GDM1 (cell line): ENCODE measurements around the gene CBX2.
A peak's percentile ranks its signal among the peaks of the same experiment; 100 is the strongest.

Experiments used
- DNase-seq: peaks from one replicate; lab custom pipeline; 2025; lab: John Stamatoyannopoulos, UW

The CBX2 gene

DNA sequence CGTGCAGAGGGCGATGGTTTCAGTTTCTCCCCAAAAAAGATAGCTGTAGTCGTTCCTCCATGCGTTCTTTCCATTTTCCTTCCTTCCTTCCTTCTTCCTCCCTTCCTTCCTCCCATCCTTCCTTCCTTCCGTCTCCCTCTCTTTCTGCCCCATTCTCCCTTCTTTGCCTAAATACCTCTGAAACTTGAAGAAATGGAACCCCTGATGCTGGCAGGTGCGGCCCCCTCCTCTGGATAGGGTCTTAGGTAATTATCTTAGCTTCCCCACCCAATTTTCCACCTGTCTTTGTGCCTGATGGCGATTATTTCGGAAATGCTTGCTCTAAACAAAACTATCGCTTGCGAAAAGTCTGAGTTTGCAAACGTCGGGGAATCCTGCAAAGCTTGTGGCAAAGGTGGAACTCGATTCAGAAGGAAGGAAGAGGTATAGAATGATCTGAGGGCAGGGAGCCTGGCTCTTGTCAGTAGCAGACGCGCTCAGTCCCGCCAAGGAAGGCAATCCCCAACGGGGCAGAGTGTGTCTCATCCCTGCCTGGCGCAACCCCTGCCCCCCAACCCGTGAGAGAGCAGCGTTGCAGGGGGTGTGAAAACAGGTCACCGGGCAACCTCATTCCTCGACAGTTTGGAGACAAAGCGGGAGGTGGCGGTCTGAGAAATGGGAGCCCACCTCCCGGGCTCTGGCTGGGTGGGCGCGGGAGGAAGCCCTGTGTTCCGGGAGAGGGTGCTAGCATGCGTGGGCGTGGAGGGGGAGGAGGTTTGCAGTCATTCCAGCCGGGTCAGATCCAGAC, 21.8 kb downstream of the CBX2 start:
- no peak for DNase-seq

DNA sequence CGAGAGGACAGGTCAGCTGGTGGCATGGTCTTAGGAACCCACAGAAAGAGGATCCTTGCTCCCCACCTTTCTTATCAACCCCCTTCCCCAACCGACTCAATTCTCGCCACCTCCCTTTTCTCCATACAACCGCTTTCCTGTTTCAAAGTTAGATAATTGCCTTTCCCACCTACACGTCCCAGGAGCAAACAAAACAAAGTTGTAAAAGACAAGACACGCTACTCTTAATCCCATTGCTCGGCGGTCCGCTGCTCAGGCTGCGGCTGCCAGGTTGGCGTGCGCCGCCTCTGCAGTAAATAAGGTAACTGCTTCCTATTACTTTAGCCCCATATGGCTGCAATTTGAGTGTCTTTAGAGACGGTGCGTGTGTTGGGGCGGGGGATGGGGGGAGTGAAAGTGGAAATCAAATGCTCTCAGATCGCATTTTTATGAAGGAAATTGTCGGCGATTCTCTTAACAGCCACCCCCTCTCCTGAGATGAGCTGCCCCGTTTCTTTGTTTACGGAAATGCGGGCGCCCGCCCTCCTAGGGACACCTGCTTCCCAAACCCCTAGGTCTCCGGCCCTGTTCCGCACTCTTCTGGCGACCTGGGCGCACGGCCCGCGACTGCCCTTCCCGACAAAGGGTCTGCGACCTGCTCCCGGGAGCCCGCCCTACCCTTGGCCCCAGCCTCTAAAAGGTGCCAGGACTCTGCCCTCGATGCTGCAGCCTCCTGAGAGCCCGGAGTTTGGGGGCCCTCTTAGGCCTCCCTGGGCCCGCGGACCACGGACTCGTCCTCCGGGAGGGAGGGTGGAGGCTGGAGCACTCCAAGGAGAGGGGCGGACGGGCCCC, 22.6 kb downstream of the CBX2 start:
- DNase-seq = no peak

DNA sequence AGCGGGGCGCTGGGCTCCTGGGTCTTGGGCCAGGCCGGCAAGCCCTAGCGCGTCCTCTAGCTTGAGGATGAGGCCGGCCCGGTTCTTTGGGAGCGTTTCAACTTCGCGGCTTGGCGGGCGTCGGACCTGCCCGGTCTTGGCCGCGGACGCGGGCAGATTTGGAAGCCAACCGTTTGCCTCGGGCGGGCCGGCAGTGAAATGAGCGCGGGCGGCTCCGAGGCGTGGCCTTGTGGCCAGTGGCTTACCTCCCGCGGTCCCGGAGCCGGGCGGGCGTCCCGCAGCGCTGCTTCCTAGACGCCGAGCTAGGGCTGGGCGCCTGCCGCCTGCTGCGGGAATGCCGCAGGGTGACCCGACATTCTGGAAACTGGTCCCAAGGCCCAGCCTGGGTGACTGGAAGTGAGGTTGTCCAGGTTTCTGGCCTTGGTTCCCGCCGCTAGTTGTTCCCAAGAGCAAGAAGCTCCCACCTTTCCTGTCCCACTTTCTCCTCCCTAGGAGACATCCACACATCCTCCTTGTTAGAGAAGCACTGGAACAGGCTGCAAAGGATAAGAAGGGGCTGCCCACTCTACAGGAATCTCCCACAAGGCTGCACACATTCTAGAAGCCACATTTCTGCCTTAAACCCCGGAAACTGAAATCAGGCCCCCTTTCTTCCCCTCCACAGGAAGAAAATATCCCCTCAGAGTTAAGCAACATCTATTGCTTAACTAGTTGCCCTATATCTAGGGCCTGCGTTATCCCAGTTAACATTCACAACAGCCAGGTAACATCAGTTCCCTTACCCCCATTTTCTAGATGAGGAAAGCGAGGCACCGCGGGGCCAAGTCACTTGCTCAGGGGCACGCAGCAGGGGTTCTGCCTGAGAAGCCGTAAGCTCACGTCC, 23.4 kb downstream of the CBX2 start:
- no peak for DNase-seq

DNA sequence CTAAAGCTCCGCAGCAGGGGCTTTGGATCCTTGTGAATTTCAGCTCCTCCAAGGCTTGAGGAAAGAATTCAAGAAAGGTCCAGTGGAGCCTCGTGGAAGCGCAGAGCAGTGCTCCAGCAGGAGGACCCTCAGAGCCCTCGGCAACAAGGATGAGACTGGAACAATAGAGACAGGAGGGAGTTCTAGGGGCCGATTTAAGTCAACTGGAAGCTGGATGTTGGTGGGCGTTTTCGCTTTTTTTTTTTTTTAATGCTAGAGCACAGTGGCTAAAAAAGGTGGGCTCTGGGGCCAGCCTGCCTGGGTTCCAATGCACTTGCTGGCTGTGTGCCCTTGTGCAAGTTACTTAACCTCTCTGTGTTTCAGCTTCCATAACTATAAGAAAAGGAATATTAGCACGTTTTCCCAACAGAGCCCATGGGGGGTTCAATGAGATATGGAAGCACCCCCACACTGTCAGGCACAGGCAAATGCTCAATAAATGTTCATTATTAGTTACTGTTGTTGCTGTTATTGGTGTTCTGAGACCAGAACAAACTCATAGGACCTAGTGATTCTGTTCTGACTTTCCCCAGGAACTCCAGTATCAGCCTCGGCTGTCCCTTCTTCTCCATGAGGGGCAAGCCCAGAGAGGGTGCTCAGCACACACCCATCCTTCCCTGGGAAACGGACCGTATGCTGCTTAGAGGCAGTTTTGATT, 24.2 kb downstream of the CBX2 start:
- DNase-seq = no peak

DNA sequence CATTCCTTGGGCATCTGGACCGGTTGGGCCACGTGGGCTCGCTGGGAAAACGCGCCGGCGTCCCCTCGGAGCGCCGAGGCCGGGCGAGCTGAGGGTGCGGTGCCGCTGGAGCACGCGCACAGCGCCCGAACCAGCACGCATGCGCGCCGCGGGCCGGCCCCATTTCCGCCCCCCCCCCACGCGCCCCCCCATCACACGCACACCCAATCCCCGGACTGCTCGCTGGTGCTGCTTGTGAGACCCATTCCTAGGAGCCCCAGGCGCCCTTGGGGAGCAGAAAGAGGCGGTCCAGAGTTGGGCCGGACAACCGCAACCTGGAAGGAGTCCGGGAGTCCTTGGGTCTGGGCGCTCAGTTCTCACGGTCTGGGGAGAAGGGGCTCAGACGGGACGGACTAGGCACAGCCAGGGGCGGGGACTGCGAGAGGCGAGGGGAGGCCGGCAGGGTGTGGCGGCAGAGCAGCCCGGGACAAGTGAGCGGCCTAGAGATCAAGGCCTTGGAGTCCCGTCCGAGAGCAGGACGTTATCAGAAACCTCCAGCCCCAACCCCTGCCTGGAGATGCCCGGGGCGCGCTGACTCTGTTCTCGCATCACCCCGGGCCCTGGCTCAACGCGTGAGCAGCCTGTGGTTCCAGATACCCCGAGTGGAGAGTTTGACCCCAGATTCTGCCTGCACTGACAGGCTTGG, 24.9 kb downstream of the CBX2 start:
- no peak for DNase-seq

DNA sequence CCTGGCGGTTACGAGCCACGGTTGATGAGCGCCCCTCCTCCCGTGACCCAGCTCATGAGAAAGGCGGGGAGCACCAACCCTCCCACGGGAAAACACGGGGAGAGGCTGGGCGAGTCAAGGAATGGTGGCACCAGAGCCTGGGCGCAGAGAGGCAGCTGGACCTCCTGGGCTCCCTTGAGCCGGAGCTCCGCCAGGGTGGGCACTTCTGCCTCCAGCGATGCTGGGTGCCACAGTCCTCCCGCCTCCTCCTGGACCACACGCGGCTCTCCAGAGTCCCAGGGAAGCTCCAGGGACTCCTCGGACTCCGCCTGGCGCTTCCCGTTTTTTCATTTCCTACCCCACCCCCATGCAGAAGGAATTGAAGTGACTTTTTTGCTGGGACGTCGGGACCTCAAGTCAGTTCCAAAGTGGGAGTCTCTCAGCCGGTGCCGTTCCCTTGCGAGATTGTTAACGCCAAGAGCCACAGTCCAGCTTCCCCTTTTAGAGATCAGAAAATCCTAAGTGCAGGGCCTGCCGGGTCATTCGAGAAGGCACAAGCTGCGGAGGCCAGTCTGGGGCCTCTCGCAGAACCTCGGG, 25.6 kb downstream of the CBX2 start:
- DNase-seq = no peak

DNA sequence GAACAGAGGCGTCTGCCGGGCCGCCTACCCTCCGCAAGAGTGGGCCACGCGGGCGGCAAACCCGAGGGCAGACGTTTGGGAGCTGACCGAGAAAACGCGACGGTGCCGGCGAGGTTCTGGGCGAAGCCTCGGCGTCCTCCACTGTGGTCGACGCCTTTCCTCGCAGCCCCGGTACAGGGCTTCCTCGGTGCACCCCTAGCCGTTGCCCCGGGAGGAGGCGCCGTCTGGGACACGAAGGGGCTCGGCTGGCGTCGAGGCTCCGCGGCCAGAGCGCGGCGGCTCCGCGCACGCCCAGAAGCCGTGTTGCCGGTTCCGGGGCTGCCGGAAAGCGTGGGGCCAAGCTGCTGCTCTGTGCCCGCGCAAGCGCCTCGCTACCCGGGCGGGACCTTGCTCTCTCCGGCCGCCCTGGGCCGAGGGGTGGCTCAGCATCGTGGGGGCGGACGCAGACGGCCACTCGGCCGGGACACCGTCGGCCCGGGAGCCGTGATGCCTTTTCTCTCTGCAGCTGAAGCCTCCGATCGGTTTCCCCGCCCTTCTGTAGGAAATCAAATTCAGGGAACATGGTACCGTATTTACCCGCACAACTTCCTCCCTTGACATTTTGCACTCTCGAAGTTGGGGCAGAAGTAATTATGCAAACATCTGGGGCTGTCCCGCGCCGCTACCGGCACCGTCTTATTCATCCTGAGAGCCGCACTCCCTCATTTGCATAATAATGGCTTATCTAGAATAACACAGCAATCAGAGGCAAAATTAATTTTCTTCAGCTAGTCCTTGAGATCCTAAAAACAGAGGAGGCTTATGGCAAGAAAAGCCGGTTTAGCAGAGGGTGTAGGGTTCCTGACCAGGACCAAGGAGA, 26.3 kb downstream of the CBX2 start:
- peak; percentile 48 for DNase-seq

DNA sequence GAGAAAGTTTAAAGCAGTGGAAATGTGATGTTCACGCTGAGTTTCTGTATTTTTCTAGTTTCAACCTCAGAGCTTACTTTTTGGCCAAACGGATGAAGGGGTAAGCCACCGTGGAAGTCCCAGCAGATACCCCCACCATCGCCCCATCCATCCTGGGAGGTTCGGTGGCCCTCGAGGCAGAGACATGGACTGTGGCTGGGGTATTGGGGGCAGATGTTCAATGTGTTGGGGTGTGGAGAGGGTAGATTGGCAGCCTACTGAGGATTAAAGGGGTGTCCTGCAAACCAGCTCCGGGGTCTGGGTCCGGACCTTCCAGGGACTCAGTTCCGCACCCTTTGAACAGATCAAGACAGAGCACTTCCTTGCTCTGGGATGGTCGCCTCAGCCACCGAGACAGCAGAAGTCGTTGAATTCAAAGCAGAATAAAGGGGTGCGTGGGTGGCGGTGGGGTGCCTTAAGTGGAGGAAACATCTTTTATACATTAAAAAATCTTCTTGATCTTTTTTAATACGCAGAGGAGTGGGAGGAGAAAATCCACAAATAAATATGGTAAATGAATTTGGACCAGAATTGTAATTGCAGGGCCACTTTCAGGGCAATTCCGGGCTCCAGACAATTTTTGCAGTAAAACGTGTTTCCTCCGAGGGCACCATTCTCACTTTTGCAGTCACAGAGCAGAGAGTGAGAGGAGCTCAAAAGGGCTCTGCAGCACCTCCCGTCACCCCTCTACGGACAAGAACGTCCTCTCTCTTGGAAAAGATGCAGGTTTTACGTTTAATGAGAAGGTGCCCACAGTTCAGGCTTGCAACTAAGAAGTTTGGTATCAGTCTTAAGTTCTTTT, 27.1 kb downstream of the CBX2 start:
- no peak for DNase-seq

DNA sequence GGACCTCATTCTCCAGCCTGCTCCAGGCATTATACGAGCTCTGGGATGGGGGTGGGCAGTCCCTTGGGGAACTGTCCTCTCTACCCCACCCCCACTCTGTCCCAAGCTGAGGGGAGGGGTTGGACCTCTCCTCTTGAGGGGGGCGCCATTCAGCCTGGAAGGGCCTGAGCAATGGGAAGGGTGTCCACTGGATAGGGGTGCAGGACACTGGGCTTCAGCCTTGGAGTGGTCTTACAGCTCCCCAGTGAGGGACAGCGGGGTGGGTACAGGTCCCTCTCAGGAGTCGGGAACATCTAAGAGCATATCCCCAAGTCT, 28.5 kb downstream of the CBX2 start:
- DNase-seq = no peak

DNA sequence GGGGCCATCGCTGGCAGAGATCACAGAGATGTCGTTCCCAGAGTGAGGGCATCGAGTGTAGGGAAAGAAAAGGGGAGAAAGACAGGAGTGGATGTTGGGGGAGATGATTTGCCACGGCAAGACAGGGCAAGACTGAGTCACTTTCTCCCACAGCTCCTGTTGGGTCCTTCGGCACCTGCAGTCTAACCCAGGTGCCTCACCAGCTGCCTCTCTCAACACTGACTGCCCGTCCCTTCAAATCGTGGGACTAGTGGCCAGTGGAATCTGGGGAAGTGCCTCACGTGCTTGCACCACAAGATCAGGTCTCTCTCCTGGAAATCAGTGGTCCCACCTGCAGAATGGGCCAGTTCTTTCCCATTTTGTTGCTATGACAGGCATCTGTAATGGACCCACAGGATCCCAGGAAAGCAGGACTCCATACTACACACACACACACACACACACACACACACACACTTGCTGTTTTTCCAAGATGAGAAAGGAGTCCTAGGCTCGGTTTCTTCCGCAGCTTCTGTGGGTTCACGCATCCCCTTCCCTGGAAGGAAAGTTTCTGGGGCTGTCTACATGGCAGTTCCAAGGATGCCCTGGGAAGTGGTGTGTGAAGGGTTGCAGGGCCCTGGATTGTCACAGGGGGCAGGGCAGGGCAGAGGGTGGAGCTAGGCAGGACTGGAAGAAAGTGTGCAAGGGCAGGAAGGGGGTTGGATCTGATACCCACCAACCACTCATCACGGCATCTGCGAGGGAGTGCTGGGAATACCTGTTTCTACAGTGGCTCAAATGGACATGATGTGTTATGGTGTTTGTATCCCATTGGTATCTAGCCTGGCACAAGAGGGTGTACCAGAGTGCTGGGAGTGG, 29.1 kb downstream of the CBX2 start:
- no peak for DNase-seq

DNA sequence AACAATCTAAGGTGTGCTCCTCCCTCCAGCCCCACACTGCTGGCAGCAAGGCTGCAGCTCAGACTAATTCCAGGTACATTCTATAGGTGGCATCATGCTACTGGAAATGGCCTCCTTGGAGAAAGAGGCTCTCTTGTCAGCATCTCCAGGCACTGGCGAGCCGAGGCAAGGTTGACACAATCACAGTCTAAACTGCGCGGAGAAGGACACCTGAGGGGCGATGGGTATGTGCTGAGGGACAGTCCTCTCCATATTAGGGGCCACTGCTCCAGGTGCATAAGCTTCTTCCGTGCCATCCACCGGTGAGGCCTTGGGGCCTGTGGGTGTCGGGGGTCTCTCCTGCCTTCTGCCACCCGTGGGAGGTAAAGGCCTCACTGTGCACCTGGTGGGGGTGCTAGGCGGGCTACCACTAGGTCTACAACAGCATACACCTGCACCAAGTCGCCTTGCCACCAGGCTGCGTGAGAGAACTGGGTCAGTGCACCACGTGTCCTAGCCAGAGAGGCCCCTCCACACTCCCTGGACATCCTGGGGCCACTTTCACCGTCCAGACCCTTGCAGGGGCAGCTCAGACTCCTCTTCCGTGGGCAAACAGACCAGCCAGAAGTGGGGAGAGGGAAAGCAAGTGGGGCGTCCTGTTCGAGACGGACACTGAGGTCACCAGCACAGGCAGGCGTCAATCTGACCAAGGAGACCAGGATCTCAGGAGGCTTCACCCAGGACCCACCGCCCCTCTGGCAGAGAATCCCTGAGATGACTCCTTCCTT, 31.0 kb downstream of the CBX2 start:
- DNase-seq = peak; percentile 24

DNA sequence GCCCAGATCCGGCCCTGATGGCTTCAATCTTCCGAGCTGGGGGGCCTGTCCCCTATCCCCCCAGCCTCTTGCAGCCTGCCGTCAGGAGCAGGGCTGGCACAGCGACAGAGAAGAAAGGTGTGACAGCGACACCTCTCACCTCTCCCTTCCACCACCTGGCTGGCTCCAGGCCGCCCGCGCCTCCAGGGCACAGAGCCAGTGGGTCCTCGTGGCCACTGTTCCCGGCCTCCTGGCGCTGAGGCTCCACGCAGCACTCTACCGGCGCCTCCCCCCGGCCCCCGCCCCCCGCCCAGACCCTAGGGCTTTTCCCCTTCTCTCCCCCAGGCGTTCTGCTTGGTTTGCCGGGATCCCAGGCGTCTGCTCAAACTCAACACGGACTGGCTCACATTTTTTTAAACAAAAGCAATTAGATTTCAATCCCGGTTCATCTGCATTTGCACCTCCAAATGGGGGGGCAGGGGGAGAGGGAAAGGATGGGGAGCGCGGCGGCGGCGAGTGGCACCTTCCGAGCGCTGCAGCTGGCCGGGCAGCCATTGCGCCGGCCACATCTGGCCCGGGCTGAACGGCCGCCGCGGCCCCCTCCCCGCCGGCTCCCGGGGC, 31.7 kb downstream of the CBX2 start:
- no peak for DNase-seq

DNA sequence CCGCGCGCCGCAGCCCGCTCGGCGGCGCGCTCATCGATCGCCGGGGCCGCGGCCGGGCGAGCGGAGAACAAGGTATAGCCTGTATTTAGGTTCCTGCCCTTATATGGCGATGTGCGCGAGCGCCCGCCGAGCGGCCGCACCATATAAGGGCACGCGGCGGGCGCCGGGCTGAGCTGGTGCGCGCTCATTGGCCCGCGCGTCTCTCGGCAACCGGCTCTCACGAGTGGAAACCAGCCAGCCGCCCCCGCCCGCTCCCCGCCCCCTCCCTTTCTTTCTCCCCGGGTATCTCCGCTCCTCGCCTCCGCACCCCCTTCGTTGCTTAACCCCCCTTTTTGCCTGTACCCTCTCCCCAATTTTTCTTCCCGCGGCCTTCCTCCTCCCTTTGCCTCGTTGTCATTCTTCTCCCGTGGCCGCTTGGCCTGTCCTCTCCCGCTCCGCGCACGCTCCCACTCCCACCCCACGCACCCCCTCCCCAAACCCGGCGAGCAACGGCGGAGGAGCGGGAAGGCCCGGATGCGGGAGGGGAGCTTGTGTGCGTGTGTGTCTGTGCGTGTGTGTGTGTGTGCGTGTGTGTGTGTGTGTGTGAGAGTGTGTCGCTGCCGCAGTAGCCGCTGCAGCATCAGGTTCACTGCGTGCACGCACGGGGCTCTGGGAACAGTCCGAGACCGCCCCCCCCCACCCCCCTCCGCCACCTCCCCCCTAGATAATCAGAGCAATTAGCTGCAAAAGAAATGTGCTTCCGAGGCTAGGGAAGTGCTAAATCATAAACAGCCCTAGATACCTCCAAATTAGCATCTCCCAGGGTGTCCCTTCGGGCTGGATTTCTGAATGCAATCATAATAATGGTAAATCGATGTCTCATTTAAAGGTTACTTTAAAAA, 32.4 kb downstream of the CBX2 start:
- peak; percentile 79 for DNase-seq

DNA sequence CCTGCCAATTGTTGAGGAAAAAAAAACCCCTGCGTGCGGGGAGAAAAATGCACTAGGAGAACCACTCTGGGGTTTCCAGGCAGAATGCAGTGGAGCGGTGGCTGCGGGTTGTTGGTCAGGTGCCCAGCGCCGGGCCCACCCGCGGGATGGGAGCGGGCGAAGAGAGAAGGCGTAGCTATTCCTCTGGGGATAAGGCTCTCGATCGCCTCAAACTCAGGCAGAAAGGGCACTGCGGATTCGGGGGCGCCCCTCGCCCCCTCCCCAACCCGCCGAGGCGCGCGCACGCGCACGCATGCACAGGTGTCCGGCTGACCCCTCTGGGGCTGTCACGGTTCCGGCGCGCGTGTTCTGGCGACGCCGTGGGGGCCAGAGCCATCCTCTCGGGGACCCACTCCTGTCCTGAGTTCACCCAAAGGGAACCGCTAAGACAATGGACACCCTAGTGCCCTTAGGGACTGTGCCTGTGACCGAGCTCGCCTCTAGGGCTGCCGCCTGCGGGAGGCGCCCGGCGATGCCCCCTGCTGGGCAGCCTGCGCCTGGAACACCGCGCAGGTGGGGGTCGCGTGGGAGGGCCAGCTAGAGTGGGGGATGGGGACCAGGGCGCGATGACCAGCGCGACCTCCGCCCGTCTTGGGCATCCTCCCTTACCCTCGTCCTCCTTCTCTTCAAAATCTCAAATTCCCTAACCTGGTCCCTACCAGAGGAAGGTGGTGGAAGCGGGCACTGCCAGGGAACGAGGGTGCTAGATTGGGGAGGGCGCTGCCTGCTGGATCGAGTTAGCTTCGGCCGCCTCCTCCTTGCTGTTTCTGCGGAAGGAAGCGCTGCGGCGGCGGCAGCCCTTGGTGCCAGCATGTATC, 33.3 kb downstream of the CBX2 start:
- DNase-seq = peak; percentile 34

DNA sequence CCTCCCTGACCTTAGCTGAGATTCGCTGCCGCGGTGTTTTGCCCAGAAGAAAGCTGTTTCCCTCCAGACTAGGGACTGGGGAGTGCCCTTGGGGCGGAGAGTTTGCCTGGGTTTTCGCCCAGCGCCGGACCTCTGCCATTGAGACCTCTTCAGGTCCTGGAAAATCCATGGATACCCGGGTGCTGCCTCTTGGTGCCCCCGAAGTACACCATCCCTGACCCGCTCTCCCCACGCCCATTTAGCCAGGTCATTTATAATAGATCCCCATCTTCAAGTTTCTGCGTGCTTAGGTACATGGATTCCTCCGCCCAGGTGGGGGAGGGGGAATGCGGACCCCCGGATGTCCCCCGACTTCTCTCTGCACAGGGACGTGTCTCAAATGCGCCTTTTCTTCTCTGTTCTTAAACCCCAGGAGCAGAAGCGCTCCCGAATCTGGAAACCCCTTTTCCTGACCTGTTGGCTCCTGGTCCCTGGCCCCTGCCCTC, 34.0 kb downstream of the CBX2 start:
- no peak for DNase-seq
